Activated naive CD8-positive, alpha-beta T cell (primary cell): ENCODE results near the gene B4GALT2.

Source experiments
- H3K27ac Mint-ChIP-seq: one replicate; pipeline ENCODE4 v1.8.0; 2021; ENCODE audit warnings: mixed read lengths
- H3K27me3 Mint-ChIP-seq: one replicate; pipeline ENCODE4 v1.8.0; 2021; ENCODE audit warnings: mixed read lengths
- H3K36me3 Mint-ChIP-seq: one replicate; pipeline ENCODE4 v1.8.0; 2021; ENCODE audit warnings: mixed read lengths
- H3K4me1 Mint-ChIP-seq: one replicate; pipeline ENCODE4 v1.8.0; 2021; ENCODE audit warnings: low read depth, mixed read lengths
- H3K4me3 Mint-ChIP-seq: one replicate; pipeline ENCODE4 v1.8.0; 2021; ENCODE audit warnings: mild to moderate bottlenecking, mixed read lengths
- H3K9me3 Mint-ChIP-seq: one replicate; pipeline ENCODE4 v1.8.0; 2021; ENCODE audit warnings: low read depth, mixed read lengths

Gene B4GALT2

GRCh38 chr1:44029911-44030604 is 51.0 kb downstream of the B4GALT2 start:
- Mint-ChIP-seq H3K36me3 (peaks cover 2% of the 10 kb centered on the region), H3K27me3 (no peaks in the 10 kb centered on the region), H3K4me3 (peak overlapping the region; percentile 92), H3K4me1 (peaks cover 21% of the 10 kb centered on the region), H3K9me3 (no peaks in the 10 kb centered on the region), H3K27ac (peak overlapping the region; percentile 94)

- Mint-ChIP-seq H3K9me3 (no peaks in the 10 kb centered on the region), H3K27ac (peak overlapping the region; percentile 90), H3K36me3 (peaks cover 2% of the 10 kb centered on the region), H3K27me3 (no peaks in the 10 kb centered on the region), H3K4me1 (peaks cover 21% of the 10 kb centered on the region), H3K4me3 (peak overlapping the region; percentile 89)
Observed at GRCh38 chr1:44030605-44031251, 51.7 kb downstream of the B4GALT2 start.

- H3K4me3 Mint-ChIP-seq: peak within 1 kb of the TSS; percentile 89
Observed at GRCh38 chr1:44031252-44032169, 52.5 kb downstream of the B4GALT2 start, which contains the start of gene SLC6A9. Gene SLC6A9 (minus strand): TSS chr1:44031462. CDS start chr1:44024277, 7,185 bp downstream.

GRCh38 chr1:44032170-44032790 is 53.3 kb downstream of the B4GALT2 start:
- H3K4me1 Mint-ChIP-seq: peaks cover 21% of the 10 kb centered on the region
- no peaks in the 10 kb centered on the region for H3K9me3 Mint-ChIP-seq
- H3K36me3 Mint-ChIP-seq: peaks cover 2% of the 10 kb centered on the region
- peak overlapping the region; percentile 46 for H3K27ac Mint-ChIP-seq
- H3K27me3 Mint-ChIP-seq: no peaks in the 10 kb centered on the region
- H3K4me3 Mint-ChIP-seq: peak overlapping the region; percentile 89

More at GRCh38 chr1:44031252-44032169, 52.5 kb downstream of the B4GALT2 start, which contains the start of gene SLC6A9:
- no peaks in the 10 kb centered on the region for H3K27me3 Mint-ChIP-seq
- peaks cover 2% of the 10 kb centered on the region for H3K36me3 Mint-ChIP-seq
- no peaks in the 10 kb centered on the region for H3K9me3 Mint-ChIP-seq
- peak within 1 kb of the TSS; percentile 90 for H3K27ac Mint-ChIP-seq
- peaks cover 21% of the 10 kb centered on the region for H3K4me1 Mint-ChIP-seq

- Mint-ChIP-seq H3K4me3 (no peak overlapping the region), H3K36me3 (peaks cover 2% of the 10 kb centered on the region), H3K4me1 (peaks cover 19% of the 10 kb centered on the region), H3K9me3 (no peaks in the 10 kb centered on the region), H3K27ac (no peak overlapping the region), H3K27me3 (no peaks in the 10 kb centered on the region)
Observed at GRCh38 chr1:44033041-44033575, 54.1 kb downstream of the B4GALT2 start.

- H3K36me3 Mint-ChIP-seq: peaks cover 2% of the 10 kb centered on the region
- peaks cover 15% of the 10 kb centered on the region for H3K4me1 Mint-ChIP-seq
- H3K27ac Mint-ChIP-seq: no peak overlapping the region
- H3K9me3 Mint-ChIP-seq: no peaks in the 10 kb centered on the region
- no peak overlapping the region for H3K4me3 Mint-ChIP-seq
- no peaks in the 10 kb centered on the region for H3K27me3 Mint-ChIP-seq
Observed at GRCh38 chr1:44033756-44034155, 54.7 kb downstream of the B4GALT2 start.

GRCh38 chr1:44034423-44034822 is 55.4 kb downstream of the B4GALT2 start:
- H3K4me3 Mint-ChIP-seq: no peak overlapping the region
- no peaks in the 10 kb centered on the region for H3K27me3 Mint-ChIP-seq
- H3K36me3 Mint-ChIP-seq: peaks cover 1% of the 10 kb centered on the region
- H3K9me3 Mint-ChIP-seq: no peaks in the 10 kb centered on the region
- no peak overlapping the region for H3K27ac Mint-ChIP-seq
- H3K4me1 Mint-ChIP-seq: peaks cover 8% of the 10 kb centered on the region

- H3K9me3 Mint-ChIP-seq: no peaks in the 10 kb centered on the region
- H3K4me1 Mint-ChIP-seq: peaks cover 4% of the 10 kb centered on the region
- H3K36me3 Mint-ChIP-seq: no peaks in the 10 kb centered on the region
- no peak overlapping the region for H3K27ac Mint-ChIP-seq
- no peaks in the 10 kb centered on the region for H3K27me3 Mint-ChIP-seq
- no peak overlapping the region for H3K4me3 Mint-ChIP-seq
Observed at GRCh38 chr1:44034976-44035716, 56.1 kb downstream of the B4GALT2 start.

- H3K27ac Mint-ChIP-seq: no peak overlapping the region
- no peaks in the 10 kb centered on the region for H3K36me3 Mint-ChIP-seq
- H3K27me3 Mint-ChIP-seq: no peaks in the 10 kb centered on the region
- peaks cover 4% of the 10 kb centered on the region for H3K4me1 Mint-ChIP-seq
- H3K9me3 Mint-ChIP-seq: no peaks in the 10 kb centered on the region
- no peak overlapping the region for H3K4me3 Mint-ChIP-seq
Observed at GRCh38 chr1:44035726-44036408, 56.9 kb downstream of the B4GALT2 start.

GRCh38 chr1:44036409-44037139 is 57.6 kb downstream of the B4GALT2 start:
- Mint-ChIP-seq H3K4me3 (no peak overlapping the region), H3K27me3 (no peaks in the 10 kb centered on the region), H3K36me3 (no peaks in the 10 kb centered on the region), H3K9me3 (no peaks in the 10 kb centered on the region), H3K4me1 (peaks cover 2% of the 10 kb centered on the region), H3K27ac (no peak overlapping the region)

- no peaks in the 10 kb centered on the region for H3K27me3 Mint-ChIP-seq
- H3K36me3 Mint-ChIP-seq: no peaks in the 10 kb centered on the region
- H3K9me3 Mint-ChIP-seq: no peaks in the 10 kb centered on the region
- H3K4me3 Mint-ChIP-seq: no peak overlapping the region
- no peaks in the 10 kb centered on the region for H3K4me1 Mint-ChIP-seq
- H3K27ac Mint-ChIP-seq: no peak overlapping the region
Observed at GRCh38 chr1:44037154-44037553, 58.1 kb downstream of the B4GALT2 start.

- Mint-ChIP-seq H3K27ac (no peak overlapping the region), H3K36me3 (no peaks in the 10 kb centered on the region), H3K27me3 (peaks cover 2% of the 10 kb centered on the region), H3K9me3 (no peaks in the 10 kb centered on the region), H3K4me3 (no peak overlapping the region), H3K4me1 (no peaks in the 10 kb centered on the region)
Observed at GRCh38 chr1:44038876-44039657, 60.1 kb downstream of the B4GALT2 start.
